K562 (cell line): ENCODE results near the gene VSNL1. TPM values are rescaled to one million over a fixed set of nuclear protein-coding genes. Genes with fewer than 3 reads are reported as not detected.

Source experiments
- FOXM1 ChIP-seq, 2 experiments: fragments of 450-650 bp in 1 of 2; sonication (generic) in 1 of 2; formaldehyde crosslinking in 1 of 2; IDR thresholded peaks; 2 replicates each; pipeline versions ENCODE4 v1.6.1 to v1.9.0; 2017 to 2022; ENCODE audit warnings: low read depth in 2 of 2, mild to moderate bottlenecking in 2 of 2, missing genetic modification reagents in 1 of 2, moderate library complexity in 1 of 2
- HBP1 ChIP-seq: fragments of 450-650 bp; formaldehyde crosslinking; IDR thresholded peaks from 2 replicates; pipeline ENCODE4 v1.4.0; 2022; ENCODE audit warnings: missing genetic modification characterization
- MTA1 ChIP-seq: fragments of 450-650 bp; IDR thresholded peaks from 2 replicates; pipeline ENCODE4 v1.6.1; 2017; ENCODE audit warnings: borderline replicate concordance
- PRDM10 ChIP-seq: fragments of 450-650 bp; IDR thresholded peaks from 2 replicates; pipeline ENCODE4 v1.6.1; 2018; ENCODE audit not compliant: partially characterized antibody
- SFPQ ChIP-seq: fragments of 200-400 bp; formaldehyde crosslinking; IDR thresholded peaks from 2 replicates; pipeline ENCODE4 v1.6.1; 2017; ENCODE audit warnings: mild to moderate bottlenecking, low read depth, low read length, moderate library complexity
- ZBTB34 ChIP-seq: fragments of 250-450 bp; sonication (Bioruptor Pico); IDR thresholded peaks from 2 replicates; pipeline ENCODE4 v1.8.0; 2021; ENCODE audit warnings: mild to moderate bottlenecking, moderate library complexity
- ZNF318 ChIP-seq, 2 experiments: fragments of 450-650 bp; IDR thresholded peaks; 2 replicates each; pipeline ENCODE4 v1.6.1; 2016; ENCODE audit warnings: mild to moderate bottlenecking in 2 of 2, borderline replicate concordance in 1 of 2, low read depth in 1 of 2, moderate library complexity in 1 of 2
- ZNF347 ChIP-seq: fragments of 450-650 bp; formaldehyde crosslinking; IDR thresholded peaks from 2 replicates; pipeline ENCODE4 v1.4.0; 2020; ENCODE audit warnings: low read depth, mild to moderate bottlenecking, moderate library complexity
- ZNF766 ChIP-seq: fragments of 200-800 bp; sonication (Bioruptor generic); conservative IDR thresholded peaks from 2 replicates; pipeline ENCODE4 v1.6.1; 2016; ENCODE audit warnings: missing genetic modification characterization, missing compliant biosample characterization
- polyA plus RNA-seq, 8 experiments: library from polyadenylated mRNA; depleted of rRNA in 4 of 8; stranded (reverse) in 5 of 8; unstranded in 3 of 8; fragments of >200 nt; fragmentation: Nextera tagmentation in 2 of 8; fragmentation: Illumina TruSeq in 1 of 8; extraction: Ambion mirVana in 2 of 8; extraction: Trizol in 1 of 8; gene quantifications; 2 replicates each; pipeline versions ENCODE4 v1.2.1 to v1.2.3, GENCODE V29; 2011 to 2014; ENCODE audit warnings: inconsistent platforms in 1 of 8, missing spikeins in 1 of 8
- total RNA-seq, 7 experiments: library from RNA; depleted of rRNA in 6 of 7; stranded (reverse); fragments of >200 nt in 6 of 7; fragmentation: Illumina TruSeq in 2 of 7; extraction: Trizol in 2 of 7; gene quantifications; 2 replicates each; pipeline versions ENCODE4 v1.2.1 to v1.2.3, GENCODE V29; 2011 to 2021; ENCODE audit warnings: low replicate concordance in 1 of 7

The VSNL1 gene
- total and polyA plus RNA-seq, 9 of the 15 experiments (the other 6 are each of a cell fraction or from before 2014, with no cell fraction given): 0.20 TPM; not detected in 8

GRCh38 chr2:17646081-17646554, 105.6 kb downstream of the VSNL1 start (continued):
- TF ChIP-seq FOXM1 (IDR thresholded peaks at IDR 0.05; ENCODE audit: low read depth) (no peak), FOXM1 (CRISPR knock-in tag; IDR thresholded peaks at IDR 0.05; ENCODE audit: low read depth) (no peak), MTA1 (no peak), ZNF766 (CRISPR knock-in tag) (no peak), ZNF318 (IDR thresholded peaks at IDR 0.05; ENCODE audit: borderline replicate concordance in 1 of 2, low read depth in 1 of 2) (no peak), PRDM10 (no peak), ZBTB34 (no peak), ZNF347 (CRISPR knock-in tag) (no peak), SFPQ (no peak), HBP1 (CRISPR knock-in tag) (no peak)
